GM12878 (cell line): ENCODE results near the gene FBLN7.

Experiments
- IRF3 ChIP-seq: fragments of 450-650 bp; IDR thresholded peaks from 2 replicates; pipeline ENCODE4 v1.6.1; 2014; ENCODE audit warnings: mild to moderate bottlenecking
- MYC ChIP-seq: IDR thresholded peaks from 2 replicates; pipeline ENCODE4 v1.6.1; 2011; ENCODE audit warnings: mild to moderate bottlenecking, low read length, moderate library complexity, inconsistent platforms; ENCODE audit not compliant: insufficient read depth, insufficient replicate concordance, insufficient read length, severe bottlenecking
- NFYA ChIP-seq: IDR thresholded peaks from 2 replicates; pipeline ENCODE4 v1.6.1; 2011; ENCODE audit warnings: low read depth, mild to moderate bottlenecking, low read length, improper control_type of control experiment, borderline replicate concordance
- TAF1 ChIP-seq: IDR thresholded peaks from 2 replicates; pipeline ENCODE4 v1.6.1; 2011; ENCODE audit warnings: mild to moderate bottlenecking, low read depth, low read length, borderline replicate concordance

- TF ChIP-seq MYC (no peak), TAF1 (no peak), NFYA (no peak), IRF3 (no peak)
Observed at GRCh38 chr2:112185131-112185530, 46.9 kb downstream of the FBLN7 start.
